Endometrial microvascular endothelial cells (primary cell): ENCODE data around the gene DNAH7. TPM values are rescaled to one million over a fixed set of nuclear protein-coding genes. Genes with fewer than 3 reads are reported as not detected.

Experiments
- in situ Hi-C: cut with HindIII; loops from 2 replicates; pipeline ENCODE4 v1.10.0; 2017; ENCODE audit warnings: low sequenced_read_pairs, low pct_unique_long_range_greater_than_20kb; ENCODE audit errors: inconsistent ontology term
- total RNA-seq: library from RNA; depleted of rRNA; stranded (reverse); fragments of >200 nt; gene quantifications from one replicate; pipeline ENCODE4 v1.2.3, GENCODE V29; 2015; ENCODE audit errors: inconsistent ontology term

DNAH7 gene
- total RNA-seq, 1 donor from 2014 or later, result not detected

GRCh38 chr2:196083601-196084000 is 15.0 kb upstream of the DNAH7 start:
- in situ Hi-C loops, result loop anchor here (25.0 kb wide), 1 partner anchor 704 kb away; the partner anchor contains the start of gene GTF3C3

GRCh38 chr2:196080526-196080925 is 11.9 kb upstream of the DNAH7 start:
- in situ Hi-C loops, result loop anchor here (25.0 kb wide), 1 partner anchor 707 kb away; the partner anchor contains the start of gene GTF3C3

GRCh38 chr2:196079052-196079451 is 10.4 kb upstream of the DNAH7 start:
- in situ Hi-C loops, result loop anchor here (25.0 kb wide), 1 partner anchor 708 kb away; the partner anchor contains the start of gene GTF3C3

- in situ Hi-C loops, result loop anchor here (25.0 kb wide), 1 partner anchor 709 kb away; the partner anchor contains the start of gene GTF3C3
Observed at GRCh38 chr2:196077821-196078220, 9.2 kb upstream of the DNAH7 start.

- in situ Hi-C loops, result loop anchor here (25.0 kb wide), 1 partner anchor 710 kb away; the partner anchor contains the start of gene GTF3C3
Observed at GRCh38 chr2:196076778-196077568, 8.3 kb upstream of the DNAH7 start.

GRCh38 chr2:196075196-196075595 is 6.6 kb upstream of the DNAH7 start:
- in situ Hi-C loops, result loop anchor here (25.0 kb wide), 1 partner anchor 712 kb away; the partner anchor contains the start of gene GTF3C3

- in situ Hi-C loops, result loop anchor here (25.0 kb wide), 1 partner anchor 713 kb away; the partner anchor contains the start of gene GTF3C3
Observed at GRCh38 chr2:196074631-196075030, 6.0 kb upstream of the DNAH7 start.

GRCh38 chr2:196073521-196073920 is 4.9 kb upstream of the DNAH7 start:
- in situ Hi-C loops, result no loop called here

GRCh38 chr2:196067088-196067382 is 1.6 kb downstream of the DNAH7 start:
- in situ Hi-C loops, result no loop called here

- in situ Hi-C loops, result no loop called here
Observed at GRCh38 chr2:196066291-196067087, 2.1 kb downstream of the DNAH7 start.

- in situ Hi-C loops, result no loop called here
Observed at GRCh38 chr2:196063773-196064172, 4.9 kb downstream of the DNAH7 start.

GRCh38 chr2:196059491-196059960 is 9.1 kb downstream of the DNAH7 start:
- in situ Hi-C loops, result no loop called here

- in situ Hi-C loops, result no loop called here
Observed at GRCh38 chr2:196054631-196055030, 14.0 kb downstream of the DNAH7 start.

- in situ Hi-C loops, result no loop called here
Observed at GRCh38 chr2:196046123-196046917, 22.3 kb downstream of the DNAH7 start.

GRCh38 chr2:196041786-196042185 is 26.9 kb downstream of the DNAH7 start:
- in situ Hi-C loops, result no loop called here

- in situ Hi-C loops, result no loop called here
Observed at GRCh38 chr2:196040218-196040617, 28.4 kb downstream of the DNAH7 start.

- in situ Hi-C loops, result no loop called here
Observed at GRCh38 chr2:196036442-196036841, 32.2 kb downstream of the DNAH7 start.

- in situ Hi-C loops, result no loop called here
Observed at GRCh38 chr2:196018037-196018436, 50.6 kb downstream of the DNAH7 start.

- in situ Hi-C loops, result no loop called here
Observed at GRCh38 chr2:196012314-196012713, 56.3 kb downstream of the DNAH7 start.
